ENCODE data around the gene ATP8B3. TPM values are rescaled to one million over a fixed set of nuclear protein-coding genes. Genes with fewer than 3 reads are reported as not detected.
A peak's percentile ranks its signal among the peaks of the same experiment; 100 is the strongest.

Gene ATP8B3
- total RNA-seq, 1 donor from 2014 or later, result 0.69 TPM

DNA sequence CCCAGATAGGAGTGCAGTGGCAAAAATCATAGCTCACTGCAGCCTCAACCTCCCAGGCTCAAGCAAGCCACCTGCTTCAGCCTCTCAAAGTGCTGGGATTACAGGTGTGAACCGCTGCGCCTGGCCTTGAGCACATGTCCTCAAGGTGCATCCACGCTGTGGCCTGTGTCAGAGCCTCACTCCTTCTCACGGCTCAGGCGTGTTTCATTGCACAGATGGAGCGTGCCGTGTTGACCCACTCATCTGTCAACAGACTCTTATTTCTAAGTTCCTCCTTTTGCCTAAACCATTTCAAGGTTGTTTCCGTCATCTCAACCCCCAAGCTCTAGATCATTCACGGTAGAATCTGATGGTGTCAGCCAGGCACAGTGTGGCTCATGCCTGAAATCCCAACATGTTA is 28.2 kb downstream of the ATP8B3 start:
- H3K27me3 Mint-ChIP-seq (ENCODE audit: unreplicated experiment), result peaks cover 13% of the 10 kb centered on the region
- TF ChIP-seq, protein P1, sequence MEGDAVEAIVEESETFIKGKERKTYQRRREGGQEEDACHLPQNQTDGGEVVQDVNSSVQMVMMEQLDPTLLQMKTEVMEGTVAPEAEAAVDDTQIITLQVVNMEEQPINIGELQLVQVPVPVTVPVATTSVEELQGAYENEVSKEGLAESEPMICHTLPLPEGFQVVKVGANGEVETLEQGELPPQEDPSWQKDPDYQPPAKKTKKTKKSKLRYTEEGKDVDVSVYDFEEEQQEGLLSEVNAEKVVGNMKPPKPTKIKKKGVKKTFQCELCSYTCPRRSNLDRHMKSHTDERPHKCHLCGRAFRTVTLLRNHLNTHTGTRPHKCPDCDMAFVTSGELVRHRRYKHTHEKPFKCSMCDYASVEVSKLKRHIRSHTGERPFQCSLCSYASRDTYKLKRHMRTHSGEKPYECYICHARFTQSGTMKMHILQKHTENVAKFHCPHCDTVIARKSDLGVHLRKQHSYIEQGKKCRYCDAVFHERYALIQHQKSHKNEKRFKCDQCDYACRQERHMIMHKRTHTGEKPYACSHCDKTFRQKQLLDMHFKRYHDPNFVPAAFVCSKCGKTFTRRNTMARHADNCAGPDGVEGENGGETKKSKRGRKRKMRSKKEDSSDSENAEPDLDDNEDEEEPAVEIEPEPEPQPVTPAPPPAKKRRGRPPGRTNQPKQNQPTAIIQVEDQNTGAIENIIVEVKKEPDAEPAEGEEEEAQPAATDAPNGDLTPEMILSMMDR (IDR thresholded peaks at IDR 0.05; ENCODE audit: unreplicated experiment), result no peak
- no peak overlapping the region for H3K4me3 Mint-ChIP-seq (ENCODE audit: unreplicated experiment)
- H3K36me3 Mint-ChIP-seq (ENCODE audit: low read depth, unreplicated experiment), result no peaks in the 10 kb centered on the region
- H3K9me3 Mint-ChIP-seq (ENCODE audit: unreplicated experiment), result no peaks in the 10 kb centered on the region
- no peaks in the 10 kb centered on the region for H3K4me1 Mint-ChIP-seq (ENCODE audit: unreplicated experiment)
- DNase-seq (ENCODE audit: low spot score), result no peak
- peak overlapping the region; percentile 49 for H3K27ac Mint-ChIP-seq (ENCODE audit: unreplicated experiment)

DNA sequence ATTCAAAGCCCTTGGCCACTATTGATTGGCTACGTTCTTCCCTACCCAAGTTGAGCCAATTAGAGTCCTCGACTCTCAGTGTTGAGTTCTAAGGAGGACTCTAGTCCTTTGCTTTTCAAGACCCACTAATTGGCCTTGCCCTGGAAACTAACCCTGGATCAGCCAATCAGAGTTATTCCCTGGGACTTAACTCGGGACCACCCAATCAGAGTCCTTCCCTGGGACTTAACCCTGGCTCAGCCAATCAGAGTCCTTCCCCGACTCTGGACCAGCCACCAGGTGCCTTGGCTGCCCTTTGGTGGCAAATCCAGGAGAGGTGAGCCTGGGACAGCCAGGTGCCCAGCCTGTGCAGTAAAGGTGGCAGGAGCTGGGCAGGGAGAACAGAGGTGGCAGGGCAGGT is 28.7 kb downstream of the ATP8B3 start:
- Mint-ChIP-seq H3K9me3 (ENCODE audit: unreplicated experiment) (no peaks in the 10 kb centered on the region), H3K4me1 (ENCODE audit: unreplicated experiment) (no peaks in the 10 kb centered on the region), H3K36me3 (ENCODE audit: low read depth, unreplicated experiment) (no peaks in the 10 kb centered on the region), H3K27me3 (ENCODE audit: unreplicated experiment) (peaks cover 13% of the 10 kb centered on the region), H3K27ac (ENCODE audit: unreplicated experiment) (no peak overlapping the region), H3K4me3 (ENCODE audit: unreplicated experiment) (no peak overlapping the region)
- no peak for DNase-seq (ENCODE audit: low spot score)
- TF ChIP-seq, protein P1 (IDR thresholded peaks at IDR 0.05; ENCODE audit: unreplicated experiment), result no peak

DNA sequence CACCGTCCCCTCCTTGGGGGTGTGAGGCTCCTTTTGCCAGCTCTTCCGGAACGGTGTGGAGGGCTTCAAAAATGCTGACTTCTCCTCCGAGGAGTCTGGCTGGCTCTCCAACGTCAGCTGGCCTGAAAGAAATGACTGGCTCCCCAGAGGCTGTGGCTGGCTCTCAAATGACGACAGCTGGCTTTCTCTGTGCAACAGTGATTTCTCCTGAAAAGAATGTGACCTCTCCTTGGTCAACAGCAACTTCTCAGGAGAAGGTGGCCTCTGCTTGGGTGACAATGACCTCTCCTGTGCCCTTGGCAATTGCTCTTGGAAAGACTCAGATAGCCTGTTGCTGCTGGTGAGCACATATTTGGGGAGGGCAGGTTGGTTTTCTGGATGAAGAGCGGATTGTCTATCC is 29.6 kb downstream of the ATP8B3 start:
- Mint-ChIP-seq H3K9me3 (ENCODE audit: unreplicated experiment) (no peaks in the 10 kb centered on the region), H3K27ac (ENCODE audit: unreplicated experiment) (no peak overlapping the region), H3K4me1 (ENCODE audit: unreplicated experiment) (no peaks in the 10 kb centered on the region), H3K4me3 (ENCODE audit: unreplicated experiment) (no peak overlapping the region), H3K36me3 (ENCODE audit: low read depth, unreplicated experiment) (no peaks in the 10 kb centered on the region), H3K27me3 (ENCODE audit: unreplicated experiment) (peaks cover 13% of the 10 kb centered on the region)
- TF ChIP-seq, protein P1 (IDR thresholded peaks at IDR 0.05; ENCODE audit: unreplicated experiment), result no peak
- no peak for DNase-seq (ENCODE audit: low spot score)

DNA sequence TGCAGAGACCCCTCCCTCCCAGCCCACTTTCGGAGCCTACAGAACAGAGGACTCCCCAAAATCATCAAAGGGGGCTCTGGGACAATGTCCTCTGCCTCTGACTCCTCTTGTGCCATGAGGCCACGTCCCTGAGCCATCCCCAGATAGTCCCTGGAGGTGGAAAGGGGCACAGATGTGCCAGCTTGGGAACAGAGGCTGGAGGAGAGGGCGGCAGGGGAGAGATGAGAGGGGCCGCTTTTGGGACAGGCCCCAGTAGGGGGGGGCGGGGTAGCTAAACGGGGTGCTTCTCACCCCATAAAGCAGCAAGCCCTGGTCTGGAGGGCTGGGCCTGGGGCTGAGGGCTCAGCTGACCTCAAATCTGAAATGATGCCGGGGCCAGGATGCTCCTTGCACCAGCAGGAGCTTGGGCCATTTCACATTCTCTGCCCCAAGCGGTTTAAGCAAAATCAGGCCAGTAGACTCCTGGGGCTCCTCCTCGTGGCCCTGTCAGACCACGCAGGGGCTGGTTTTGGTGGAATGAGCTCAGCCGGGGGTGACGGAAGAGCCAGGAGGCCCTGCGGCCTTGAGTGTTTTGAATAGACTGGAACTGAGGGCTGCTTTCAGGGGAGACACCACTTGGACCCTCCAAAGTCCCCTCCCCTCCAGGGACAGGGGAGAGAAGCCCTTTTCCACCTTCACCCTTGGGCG is 31.7 kb downstream of the ATP8B3 start:
- TF ChIP-seq, protein P1 (IDR thresholded peaks at IDR 0.05; ENCODE audit: unreplicated experiment), result no peak
- H3K4me1 Mint-ChIP-seq (ENCODE audit: unreplicated experiment), result peaks cover 2% of the 10 kb centered on the region
- peaks cover 4% of the 10 kb centered on the region for H3K36me3 Mint-ChIP-seq (ENCODE audit: low read depth, unreplicated experiment)

DNA sequence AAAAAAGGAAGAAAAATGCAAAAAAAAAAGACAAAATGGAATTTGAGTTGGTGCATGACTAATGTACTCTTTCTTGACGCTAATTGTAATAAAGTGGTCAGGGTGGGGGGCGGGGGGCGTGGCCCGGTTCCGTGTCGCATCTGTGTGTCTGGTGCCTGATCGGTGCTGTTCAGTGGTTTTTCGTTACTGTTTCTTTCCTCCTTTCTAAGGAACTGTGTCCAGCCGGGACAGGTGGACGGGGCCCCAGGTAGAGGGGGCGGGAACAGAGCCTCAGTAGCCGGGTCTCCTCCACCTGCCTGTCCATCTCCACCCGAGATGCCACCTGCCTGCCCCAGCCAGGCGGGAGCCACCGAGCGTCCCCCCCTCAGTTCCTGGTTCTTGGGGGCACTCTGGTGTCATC is 32.5 kb downstream of the ATP8B3 start:
- peaks cover 2% of the 10 kb centered on the region for H3K4me1 Mint-ChIP-seq (ENCODE audit: unreplicated experiment)
- H3K9me3 Mint-ChIP-seq (ENCODE audit: unreplicated experiment), result no peaks in the 10 kb centered on the region
- peaks cover 4% of the 10 kb centered on the region for H3K36me3 Mint-ChIP-seq (ENCODE audit: low read depth, unreplicated experiment)
- TF ChIP-seq, protein P1 (IDR thresholded peaks at IDR 0.05; ENCODE audit: unreplicated experiment), result no peak
- no peak overlapping the region for H3K27ac Mint-ChIP-seq (ENCODE audit: unreplicated experiment)
- no peak overlapping the region for H3K4me3 Mint-ChIP-seq (ENCODE audit: unreplicated experiment)
- no peak for DNase-seq (ENCODE audit: low spot score)
- peaks cover 19% of the 10 kb centered on the region for H3K27me3 Mint-ChIP-seq (ENCODE audit: unreplicated experiment)

More for the DNA sequence above, 31.7 kb downstream of the ATP8B3 start:
- peaks cover 19% of the 10 kb centered on the region for H3K27me3 Mint-ChIP-seq (ENCODE audit: unreplicated experiment)
- H3K4me3 Mint-ChIP-seq (ENCODE audit: unreplicated experiment), result no peak overlapping the region
- no peak for DNase-seq (ENCODE audit: low spot score)
- H3K9me3 Mint-ChIP-seq (ENCODE audit: unreplicated experiment), result no peaks in the 10 kb centered on the region
- no peak overlapping the region for H3K27ac Mint-ChIP-seq (ENCODE audit: unreplicated experiment)
